Upper lobe of left lung (tissue), 4 donors: ENCODE results near the gene PNN.
"Not testable (repeated sequence)": the region's sequence is repeated elsewhere in the genome, so short reads cannot be mapped to it uniquely, and the experiment has no call there.

Source experiments
- CTCF ChIP-seq, 6 experiments: fragments of 450-650 bp in 4 of 6; fragments of 200-600 bp in 2 of 6; sonication (generic) in 2 of 6; IDR thresholded peaks; one replicate each; pipeline ENCODE4 v1.5.1; 2016 to 2019; ENCODE audit warnings: antibody characterized with exemption in 6 of 6
- EP300 ChIP-seq, 4 donors: sonication (generic); formaldehyde crosslinking; IDR thresholded peaks; one replicate each; pipeline ENCODE4 v1.5.1; 2017; ENCODE audit warnings: antibody characterized with exemption in 4 of 4, control low read depth in 2 of 4
- POLR2A ChIP-seq, 4 donors: fragments of 450-650 bp; IDR thresholded peaks; one replicate each; pipeline ENCODE4 v1.5.1; 2016 to 2017; ENCODE audit warnings: antibody characterized with exemption in 4 of 4, mild to moderate bottlenecking in 2 of 4
- POLR2AphosphoS5 ChIP-seq, 2 donors: sonication (generic); formaldehyde crosslinking; IDR thresholded peaks; one replicate each; pipeline ENCODE4 v1.5.1; 2017; ENCODE audit warnings: antibody characterized with exemption in 2 of 2

GRCh38 chr14:39231751-39232553, 56.9 kb downstream of the PNN start:
- peak in 2 of 6 experiments; percentile 15 to 41 for TF ChIP-seq CTCF (IDR thresholded peaks at IDR 0.05)
- not testable (repeated sequence) for TF ChIP-seq POLR2A, POLR2AphosphoS5, EP300 (IDR thresholded peaks at IDR 0.05)
